Uterus (tissue), 2 donors: ENCODE measurements around the gene RTKN.

ENCODE experiments used
- POLR2A ChIP-seq, 2 donors: fragments of 450-650 bp; IDR thresholded peaks; one replicate each; pipeline ENCODE4 v1.6.1; 2016; ENCODE audit warnings: antibody characterized with exemption in 2 of 2, mild to moderate bottlenecking in 1 of 2, moderate library complexity in 1 of 2
- TF ChIP-seq, protein P1 (sequence below), 4 experiments: fragments of 200-600 bp in 2 of 4; fragments of 450-650 bp in 2 of 4; sonication (generic) in 2 of 4; IDR thresholded peaks; one replicate each; pipeline ENCODE4 v1.5.1; 2016 to 2019; ENCODE audit warnings: antibody characterized with exemption in 4 of 4, mild to moderate bottlenecking in 2 of 4, moderate library complexity in 1 of 4

DNA sequence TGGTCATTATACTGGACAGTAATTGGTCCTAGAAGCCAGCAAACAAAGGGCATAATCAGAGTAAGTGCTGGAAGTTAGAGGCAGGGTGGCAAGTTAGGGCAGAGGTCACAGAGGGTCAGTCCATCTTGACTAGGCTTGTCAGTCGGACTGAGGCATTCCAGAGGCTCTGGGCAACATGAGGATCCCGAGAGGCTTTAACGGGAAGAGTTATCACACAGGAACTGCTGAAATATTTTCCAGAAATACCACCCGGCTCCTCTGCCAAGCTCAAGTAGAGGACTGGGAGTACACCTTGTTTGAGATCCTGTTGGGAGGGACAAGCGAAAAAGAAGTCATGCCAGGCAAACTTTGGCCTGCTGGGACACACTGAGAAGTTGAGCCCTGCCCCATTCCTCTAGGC lies 34.1 kb downstream of the RTKN start:
- TF ChIP-seq, protein P1, sequence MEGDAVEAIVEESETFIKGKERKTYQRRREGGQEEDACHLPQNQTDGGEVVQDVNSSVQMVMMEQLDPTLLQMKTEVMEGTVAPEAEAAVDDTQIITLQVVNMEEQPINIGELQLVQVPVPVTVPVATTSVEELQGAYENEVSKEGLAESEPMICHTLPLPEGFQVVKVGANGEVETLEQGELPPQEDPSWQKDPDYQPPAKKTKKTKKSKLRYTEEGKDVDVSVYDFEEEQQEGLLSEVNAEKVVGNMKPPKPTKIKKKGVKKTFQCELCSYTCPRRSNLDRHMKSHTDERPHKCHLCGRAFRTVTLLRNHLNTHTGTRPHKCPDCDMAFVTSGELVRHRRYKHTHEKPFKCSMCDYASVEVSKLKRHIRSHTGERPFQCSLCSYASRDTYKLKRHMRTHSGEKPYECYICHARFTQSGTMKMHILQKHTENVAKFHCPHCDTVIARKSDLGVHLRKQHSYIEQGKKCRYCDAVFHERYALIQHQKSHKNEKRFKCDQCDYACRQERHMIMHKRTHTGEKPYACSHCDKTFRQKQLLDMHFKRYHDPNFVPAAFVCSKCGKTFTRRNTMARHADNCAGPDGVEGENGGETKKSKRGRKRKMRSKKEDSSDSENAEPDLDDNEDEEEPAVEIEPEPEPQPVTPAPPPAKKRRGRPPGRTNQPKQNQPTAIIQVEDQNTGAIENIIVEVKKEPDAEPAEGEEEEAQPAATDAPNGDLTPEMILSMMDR (IDR thresholded peaks at IDR 0.05) = no peak
- TF ChIP-seq POLR2A (IDR thresholded peaks at IDR 0.05) = no peak
